H1 (cell line): Measurements from ENCODE around the gene METTL18. TPM values are rescaled to one million over a fixed set of nuclear protein-coding genes. Genes with fewer than 3 reads are reported as not detected.

Experiments
- CTCF ChIA-PET: fragments of 300-600 bp; sonication (Branson Sonifier 250); formaldehyde crosslinking; loops from one replicate; lab custom pipeline; 2021; ENCODE audit not compliant: partially characterized antibody; lab: Charles Lee
- POLR2A ChIA-PET: fragments of 300-600 bp; sonication (Branson Sonifier 250); formaldehyde crosslinking; loops from one replicate; lab custom pipeline; 2021; ENCODE audit warnings: inconsistent platforms; ENCODE audit not compliant: partially characterized antibody; lab: Charles Lee
- DNase-seq, 2 experiments: peaks; one replicate each; pipeline versions ENCODE4 v3.0.0 to v3.0.0-alpha.2; 2010 to 2022; ENCODE audit warnings: low spot score in 2 of 2, low read depth in 1 of 2, mixed read lengths in 1 of 2
- FAIRE-seq: peaks from 2 replicates; lab custom pipeline; 2011; peaks lifted over from hg19 to GRCh38; lab: Jason Lieb, UNC
- H2AFZ ChIP-seq: 2 replicates; pipeline ENCODE4 v1.8.1; 2012; ENCODE audit warnings: low read length, inconsistent platforms
- H2AK5ac ChIP-seq: 2 replicates; pipeline ENCODE4 v1.6.1; 2013; ENCODE audit warnings: low read depth, low read length
- H2BK120ac ChIP-seq: replicated peaks from 2 replicates; pipeline ENCODE3; 2013; ENCODE audit warnings: low read depth, low read length, inconsistent platforms
- H2BK12ac ChIP-seq: 2 replicates; pipeline ENCODE4 v1.6.1; 2013; ENCODE audit warnings: low read depth, low read length
- H2BK15ac ChIP-seq: 2 replicates; pipeline ENCODE4 v1.6.1; 2013; ENCODE audit warnings: low read length
- H2BK20ac ChIP-seq: 2 replicates; pipeline ENCODE4 v1.6.1; 2013; ENCODE audit warnings: low read length
- H2BK5ac ChIP-seq: 2 replicates; pipeline ENCODE4 v1.6.1; 2013; ENCODE audit warnings: low read depth, low read length
- H3K14ac ChIP-seq: 2 replicates; pipeline ENCODE4 v1.6.1; 2013; ENCODE audit warnings: inconsistent platforms; ENCODE audit not compliant: insufficient read length
- H3K18ac ChIP-seq: 2 replicates; pipeline ENCODE4 v1.6.1; 2013; ENCODE audit warnings: low read length; ENCODE audit errors: extremely low read depth
- H3K23ac ChIP-seq: 2 replicates; pipeline ENCODE4 v1.6.1; 2013; ENCODE audit warnings: inconsistent platforms; ENCODE audit not compliant: insufficient read length
- H3K23me2 ChIP-seq: 2 replicates; pipeline ENCODE4 v1.6.1; 2013; ENCODE audit warnings: low read depth, low read length
- H3K27ac ChIP-seq: 2 replicates; pipeline ENCODE4 v1.6.1; 2011; ENCODE audit warnings: low read depth, low read length, inconsistent platforms
- H3K27me3 ChIP-seq, 4 experiments: replicated peaks in 1 of 4; 1 replicate in 1 of 4; 2 replicates in 3 of 4; pipeline versions ENCODE4 v1.6.1 to v1.8.1; 2011 to 2013; ENCODE audit warnings: low read length in 3 of 4, mild to moderate bottlenecking in 3 of 4, inconsistent platforms in 2 of 4, mixed read lengths in 2 of 4, moderate library complexity in 1 of 4; ENCODE audit not compliant: control insufficient read depth in 3 of 4, insufficient read depth in 3 of 4; ENCODE audit errors: extremely low read depth in 1 of 4
- H3K36me3 ChIP-seq, 4 experiments: 2 replicates each; pipeline versions ENCODE4 v1.6.1 to v1.8.1; 2011 to 2013; ENCODE audit warnings: mild to moderate bottlenecking in 4 of 4, low read length in 3 of 4, moderate library complexity in 2 of 4, control low read depth in 1 of 4, inconsistent platforms in 1 of 4; ENCODE audit not compliant: insufficient read depth in 4 of 4, control insufficient read depth in 2 of 4
- H3K4ac ChIP-seq: replicated peaks from 2 replicates; pipeline ENCODE3; 2013; ENCODE audit warnings: low read length, low read depth, mixed read lengths, inconsistent platforms; ENCODE audit not compliant: insufficient read length
- H3K4me1 ChIP-seq, 4 experiments: replicated peaks in 1 of 4; 1 replicate in 1 of 4; 2 replicates in 3 of 4; pipeline versions ENCODE4 v1.6.1 to v1.8.1; 2011 to 2013; ENCODE audit warnings: low read length in 3 of 4, inconsistent platforms in 2 of 4, mixed read lengths in 1 of 4; ENCODE audit not compliant: insufficient read depth in 4 of 4, control insufficient read depth in 3 of 4
- H3K4me2 ChIP-seq, 2 experiments: 2 replicates each; pipeline versions ENCODE4 v1.6.1 to v1.8.1; 2011 to 2013; ENCODE audit warnings: low read depth in 2 of 2, low read length in 2 of 2, control low read depth in 1 of 2, inconsistent platforms in 1 of 2, mild to moderate bottlenecking in 1 of 2; ENCODE audit not compliant: insufficient read depth in 1 of 2
- H3K4me3 ChIP-seq, 4 experiments: fragments of 200-600, 300-600 bp in 1 of 4; sonication (generic), shearing (Covaris generic), sonication (Bioruptor Twin) in 1 of 4; 2 replicates each; pipeline versions ENCODE4 v1.5.1 to v1.8.1; 2011 to 2016; ENCODE audit warnings: low read length in 4 of 4, low read depth in 3 of 4, control low read depth in 2 of 4, inconsistent platforms in 2 of 4, mild to moderate bottlenecking in 2 of 4, mixed read lengths in 1 of 4, moderate library complexity in 1 of 4; ENCODE audit not compliant: insufficient read depth in 2 of 4; ENCODE audit errors: extremely low read depth in 1 of 4
- H3K56ac ChIP-seq: replicated peaks from 2 replicates; pipeline ENCODE3; 2013; ENCODE audit warnings: low read depth, mild to moderate bottlenecking, mixed read lengths, low read length, inconsistent platforms; ENCODE audit not compliant: insufficient read length
- H3K79me1 ChIP-seq: 2 replicates; pipeline ENCODE4 v1.6.1; 2013; ENCODE audit warnings: low read depth, low read length, control low read depth
- H3K79me2 ChIP-seq, 2 experiments: 2 replicates each; pipeline versions ENCODE4 v1.6.1 to v1.8.1; 2012 to 2013; ENCODE audit warnings: low read length in 2 of 2, mild to moderate bottlenecking in 2 of 2, inconsistent platforms in 1 of 2; ENCODE audit not compliant: insufficient read depth in 2 of 2, control insufficient read depth in 1 of 2
- H3K9ac ChIP-seq, 4 experiments: replicated peaks in 1 of 4; 1 replicate in 1 of 4; 2 replicates in 3 of 4; pipeline versions ENCODE4 v1.6.1 to v1.8.1; 2011 to 2013; ENCODE audit warnings: low read depth in 3 of 4, low read length in 3 of 4, control low read depth in 2 of 4, mild to moderate bottlenecking in 2 of 4, moderate library complexity in 2 of 4, inconsistent platforms in 1 of 4; ENCODE audit errors: extremely low read depth in 1 of 4
- H3K9me3 ChIP-seq, 2 experiments: 2 replicates each; pipeline versions ENCODE4 v1.6.1 to v1.8.1; 2012 to 2013; ENCODE audit warnings: mild to moderate bottlenecking in 2 of 2, moderate library complexity in 2 of 2, control low read depth in 1 of 2, inconsistent platforms in 1 of 2, low read depth in 1 of 2, low read length in 1 of 2, mixed read lengths in 1 of 2; ENCODE audit not compliant: insufficient read depth in 2 of 2
- H4K20me1 ChIP-seq, 2 experiments: replicated peaks in 1 of 2; 2 replicates each; pipeline versions ENCODE3 to v1.8.1; 2011 to 2013; ENCODE audit warnings: inconsistent platforms in 2 of 2, low read length in 2 of 2, mild to moderate bottlenecking in 1 of 2; ENCODE audit not compliant: insufficient read depth in 2 of 2, control insufficient read depth in 1 of 2
- H4K5ac ChIP-seq: 2 replicates; pipeline ENCODE4 v1.6.1; 2013; ENCODE audit warnings: low read length, low read depth, mixed read lengths, inconsistent platforms; ENCODE audit not compliant: insufficient read length
- H4K8ac ChIP-seq: 2 replicates; pipeline ENCODE4 v1.8.0; 2013; ENCODE audit warnings: mild to moderate bottlenecking, moderate library complexity, low read length, inconsistent platforms; ENCODE audit not compliant: insufficient read depth; ENCODE audit errors: extremely low read depth
- H4K91ac ChIP-seq: replicated peaks from 2 replicates; pipeline ENCODE3; 2013; ENCODE audit warnings: low read length, mixed read lengths, inconsistent platforms; ENCODE audit not compliant: insufficient read length
- ASH2L ChIP-seq: fragments of 200-600, 300-600 bp; sonication (generic); IDR thresholded peaks from one replicate; pipeline ENCODE4 v1.7.1; 2017; ENCODE audit warnings: low read length
- BRCA1 ChIP-seq: IDR thresholded peaks from 2 replicates; pipeline ENCODE4 v1.6.1; 2012; ENCODE audit warnings: low read depth, low read length, improper control_type of control experiment
- CEBPB ChIP-seq: IDR thresholded peaks from 2 replicates; pipeline ENCODE4 v1.6.1; 2012; ENCODE audit warnings: low read depth, low read length
- GABPA ChIP-seq: IDR thresholded peaks from 2 replicates; pipeline ENCODE4 v1.6.1; 2011; ENCODE audit warnings: mild to moderate bottlenecking, low read length, moderate library complexity, borderline replicate concordance; ENCODE audit not compliant: insufficient read depth
- KDM1A ChIP-seq: fragments of 200-600, 300-600 bp; sonication (generic); IDR thresholded peaks from 2 replicates; pipeline ENCODE4 v1.7.1; 2016; ENCODE audit warnings: mild to moderate bottlenecking, low read length, borderline replicate concordance
- POLR2A ChIP-seq, 2 experiments: IDR thresholded peaks; 1 replicate in 1 of 2; 2 replicates in 1 of 2; pipeline ENCODE4 v1.6.1; 2011; ENCODE audit warnings: low read depth in 2 of 2, low read length in 2 of 2, mild to moderate bottlenecking in 2 of 2; ENCODE audit errors: control extremely low read depth in 1 of 2
- RAD21 ChIP-seq, 2 experiments: IDR thresholded peaks in 1 of 2; conservative IDR thresholded peaks in 1 of 2; 2 replicates each; pipeline ENCODE4 v1.6.1; 2011; ENCODE audit warnings: low read depth in 2 of 2, low read length in 2 of 2, improper control_type of control experiment in 1 of 2, inconsistent platforms in 1 of 2, mild to moderate bottlenecking in 1 of 2, moderate library complexity in 1 of 2
- RFX5 ChIP-seq: IDR thresholded peaks from 2 replicates; pipeline ENCODE4 v1.6.1; 2011; ENCODE audit warnings: low read depth, low read length, improper control_type of control experiment, borderline replicate concordance
- SIN3A ChIP-seq, 2 experiments: IDR thresholded peaks in 1 of 2; conservative IDR thresholded peaks in 1 of 2; 2 replicates each; pipeline ENCODE4 v1.6.1; 2011 to 2012; ENCODE audit warnings: low read length in 2 of 2, improper control_type of control experiment in 1 of 2, low read depth in 1 of 2, mild to moderate bottlenecking in 1 of 2
- SIX5 ChIP-seq: IDR thresholded peaks from 2 replicates; pipeline ENCODE4 v1.6.1; 2011; ENCODE audit warnings: mild to moderate bottlenecking, low read depth, low read length
- SP1 ChIP-seq: IDR thresholded peaks from 2 replicates; pipeline ENCODE4 v1.6.1; 2011; ENCODE audit warnings: low read depth, low read length
- SP2 ChIP-seq: IDR thresholded peaks from 2 replicates; pipeline ENCODE4 v1.6.1; 2012; ENCODE audit warnings: mild to moderate bottlenecking, low read length, inconsistent platforms
- SUZ12 ChIP-seq: fragments of 200-600 bp; sonication (generic); IDR thresholded peaks from 2 replicates; pipeline ENCODE4 v1.6.1; 2012; ENCODE audit warnings: mild to moderate bottlenecking, inconsistent platforms, low read length, moderate library complexity, mixed read lengths
- WGBS, 2 experiments: shearing (Covaris generic) in 1 of 2; methylation state at CpG; one replicate each; pipeline versions ENCODE4 v1.1.6 to v1.1.7; 2013 to 2015; ENCODE audit warnings: low lambda C conversion rate in 2 of 2, mixed read lengths in 2 of 2, inconsistent platforms in 1 of 2, low coverage in 1 of 2, missing lambda C conversion rate in 1 of 2; ENCODE audit not compliant: insufficient replicate concordance in 2 of 2, insufficient coverage in 1 of 2, insufficient read length in 1 of 2; ENCODE audit errors: extremely low coverage in 1 of 2, missing lambda C conversion rate in 1 of 2; 5-methylcytosine and 5-hydroxymethylcytosine counted together
- polyA plus RNA-seq, 7 experiments: library from polyadenylated mRNA; depleted of rRNA in 3 of 7; stranded (reverse) in 5 of 7; unstranded in 2 of 7; fragments of >200 nt in 5 of 7; fragments of 200-250 nt in 2 of 7; gene quantifications; 1 replicate in 5 of 7; 2 replicates in 1 of 7; 4 replicates in 1 of 7; pipeline versions ENCODE4 v1.2.1 to v1.2.3, GENCODE V29; 2011 to 2013; ENCODE audit warnings: missing spikeins in 2 of 7, mixed read lengths in 2 of 7
- total RNA-seq: library from RNA; stranded (reverse); fragmentation: NEBNext Ultra II Directional; extraction: Animal tissue kit (Norgen Biotek cat#: 25700); gene quantifications from 2 replicates; pipeline ENCODE4 v1.2.1, GENCODE V29; 2021

METTL18 gene
- total and polyA plus RNA-seq, 2 of the 8 experiments (the other 6 are each of a cell fraction or from before 2014, with no cell fraction given) = 1.4 to 7.6 TPM

GRCh38 chr1:169765580-169766331 lies 29.0 kb downstream of the METTL18 start:
- Histone ChIP-seq H4K20me1 (no peaks in the 10 kb centered on the region), H2BK120ac (no peak overlapping the region), H2AK5ac (no peak overlapping the region), H3K14ac (no peak overlapping the region), H3K9ac (no peak overlapping the region), H3K23me2 (no peaks in the 10 kb centered on the region), H2BK20ac (no peak overlapping the region), H2BK15ac (no peak overlapping the region), H3K4me3 (no peak overlapping the region), H3K4ac (no peak overlapping the region), H3K4me1 (no peaks in the 10 kb centered on the region), H3K27me3 (no peaks in the 10 kb centered on the region), H3K4me2 (no peak overlapping the region), H3K18ac (no peak overlapping the region), H2BK5ac (no peak overlapping the region), H4K8ac (no peak overlapping the region), H2AFZ (0 out of 2 replicates have a peak overlapping the region, but pooled peaks have one; percentile 13), H3K36me3 (no peaks in the 10 kb centered on the region), H3K9me3 (no peaks in the 10 kb centered on the region), H3K79me1 (no peaks in the 10 kb centered on the region), H2BK12ac (no peak overlapping the region), H3K27ac (no peak overlapping the region), H3K79me2 (no peaks in the 10 kb centered on the region), H4K91ac (no peak overlapping the region), H3K23ac (no peak overlapping the region), H4K5ac (no peak overlapping the region), H3K56ac (no peak overlapping the region)
- no peak for DNase-seq
- POLR2A ChIA-PET = interaction anchor here (0.6 kb wide), 1 partner anchor 1714 kb away, joined by 4 read pairs; no protein-coding TSS in a partner anchor
- WGBS, 2 experiments = 76% methylated on average over 7 of the region's 7 CpGs; no CpG with 5 or more reads in 1 of the 2 experiments
- no peak for FAIRE-seq
- CTCF ChIA-PET = interaction anchor here (0.9 kb wide), 1 partner anchor 53 kb away, joined by 5 read pairs; no protein-coding TSS in a partner anchor
- TF ChIP-seq KDM1A = no peak
- no peak for TF ChIP-seq GABPA
- TF ChIP-seq RAD21 (IDR thresholded peaks at IDR 0.05 in 1 of 2, conservative IDR thresholded peaks at IDR 0.05 in 1 of 2; ENCODE audit: low read depth in 2 of 2, low read length in 2 of 2) = no peak
- no peak for TF ChIP-seq SIN3A (conservative IDR thresholded peaks at IDR 0.05 in 1 of 2, IDR thresholded peaks at IDR 0.05 in 1 of 2; ENCODE audit: low read depth in 1 of 2, low read length in 2 of 2)
- TF ChIP-seq BRCA1 = no peak
- no peak for TF ChIP-seq SUZ12
- TF ChIP-seq RFX5 = no peak
- no peak for TF ChIP-seq SP2
- no peak for TF ChIP-seq ASH2L
- TF ChIP-seq CEBPB = no peak
- TF ChIP-seq SIX5 = no peak
- TF ChIP-seq POLR2A (IDR thresholded peaks at IDR 0.05; ENCODE audit: control extremely low read depth in 1 of 2, low read depth in 2 of 2, low read length in 2 of 2) = no peak
- no peak for TF ChIP-seq SP1
